ENCODE data around the gene MCU.

DNA sequence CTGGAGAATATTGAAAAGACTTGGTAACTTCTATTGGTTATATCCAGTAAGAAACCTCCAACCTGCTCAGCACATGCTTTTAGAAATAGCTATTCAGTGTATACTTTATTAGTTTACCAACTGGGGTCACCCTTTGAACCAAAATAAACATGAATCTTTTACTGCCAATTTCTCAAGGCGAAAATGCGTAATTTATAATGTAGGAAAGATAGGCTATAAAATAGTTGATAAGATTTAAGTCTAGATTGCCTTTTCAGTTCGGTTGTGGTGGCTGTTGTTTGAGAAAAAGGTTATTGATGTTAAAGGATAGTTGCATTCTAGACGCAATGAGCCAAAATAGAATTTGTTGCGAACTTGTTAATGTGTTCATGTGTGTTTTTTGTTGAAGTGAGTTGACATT, 119.0 kb downstream of the MCU start:
- TF ChIP-seq, protein P1, sequence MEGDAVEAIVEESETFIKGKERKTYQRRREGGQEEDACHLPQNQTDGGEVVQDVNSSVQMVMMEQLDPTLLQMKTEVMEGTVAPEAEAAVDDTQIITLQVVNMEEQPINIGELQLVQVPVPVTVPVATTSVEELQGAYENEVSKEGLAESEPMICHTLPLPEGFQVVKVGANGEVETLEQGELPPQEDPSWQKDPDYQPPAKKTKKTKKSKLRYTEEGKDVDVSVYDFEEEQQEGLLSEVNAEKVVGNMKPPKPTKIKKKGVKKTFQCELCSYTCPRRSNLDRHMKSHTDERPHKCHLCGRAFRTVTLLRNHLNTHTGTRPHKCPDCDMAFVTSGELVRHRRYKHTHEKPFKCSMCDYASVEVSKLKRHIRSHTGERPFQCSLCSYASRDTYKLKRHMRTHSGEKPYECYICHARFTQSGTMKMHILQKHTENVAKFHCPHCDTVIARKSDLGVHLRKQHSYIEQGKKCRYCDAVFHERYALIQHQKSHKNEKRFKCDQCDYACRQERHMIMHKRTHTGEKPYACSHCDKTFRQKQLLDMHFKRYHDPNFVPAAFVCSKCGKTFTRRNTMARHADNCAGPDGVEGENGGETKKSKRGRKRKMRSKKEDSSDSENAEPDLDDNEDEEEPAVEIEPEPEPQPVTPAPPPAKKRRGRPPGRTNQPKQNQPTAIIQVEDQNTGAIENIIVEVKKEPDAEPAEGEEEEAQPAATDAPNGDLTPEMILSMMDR (IDR thresholded peaks at IDR 0.05), result no peak
- no peak for TF ChIP-seq EZH2 (IDR thresholded peaks at IDR 0.05)
- TF ChIP-seq EZH2phosphoT487 (IDR thresholded peaks at IDR 0.05), result no peak

Measured in neural progenitor cell (in vitro differentiated cells).